H1 (cell line): ENCODE data around the gene DDX42. TPM values are rescaled to one million over a fixed set of nuclear protein-coding genes. Genes with fewer than 3 reads are reported as not detected.

Experiments used
- CTCF ChIA-PET: fragments of 300-600 bp; sonication (Branson Sonifier 250); formaldehyde crosslinking; loops from one replicate; lab custom pipeline; 2021; ENCODE audit not compliant: partially characterized antibody; lab: Charles Lee
- POLR2A ChIA-PET: fragments of 300-600 bp; sonication (Branson Sonifier 250); formaldehyde crosslinking; loops from one replicate; lab custom pipeline; 2021; ENCODE audit warnings: inconsistent platforms; ENCODE audit not compliant: partially characterized antibody; lab: Charles Lee
- DNase-seq, 2 experiments: peaks; one replicate each; pipeline versions ENCODE4 v3.0.0 to v3.0.0-alpha.2; 2010 to 2022; ENCODE audit warnings: low spot score in 2 of 2, low read depth in 1 of 2, mixed read lengths in 1 of 2
- FAIRE-seq: peaks from 2 replicates; lab custom pipeline; 2011; peaks lifted over from hg19 to GRCh38; lab: Jason Lieb, UNC
- H2AFZ ChIP-seq: 2 replicates; pipeline ENCODE4 v1.8.1; 2012; ENCODE audit warnings: low read length, inconsistent platforms
- H2AK5ac ChIP-seq: 2 replicates; pipeline ENCODE4 v1.6.1; 2013; ENCODE audit warnings: low read depth, low read length
- H2BK120ac ChIP-seq: replicated peaks from 2 replicates; pipeline ENCODE3; 2013; ENCODE audit warnings: low read depth, low read length, inconsistent platforms
- H2BK12ac ChIP-seq: 2 replicates; pipeline ENCODE4 v1.6.1; 2013; ENCODE audit warnings: low read depth, low read length
- H2BK15ac ChIP-seq: 2 replicates; pipeline ENCODE4 v1.6.1; 2013; ENCODE audit warnings: low read length
- H2BK20ac ChIP-seq: 2 replicates; pipeline ENCODE4 v1.6.1; 2013; ENCODE audit warnings: low read length
- H2BK5ac ChIP-seq: 2 replicates; pipeline ENCODE4 v1.6.1; 2013; ENCODE audit warnings: low read depth, low read length
- H3K14ac ChIP-seq: 2 replicates; pipeline ENCODE4 v1.6.1; 2013; ENCODE audit warnings: inconsistent platforms; ENCODE audit not compliant: insufficient read length
- H3K18ac ChIP-seq: 2 replicates; pipeline ENCODE4 v1.6.1; 2013; ENCODE audit warnings: low read length; ENCODE audit errors: extremely low read depth
- H3K23ac ChIP-seq: 2 replicates; pipeline ENCODE4 v1.6.1; 2013; ENCODE audit warnings: inconsistent platforms; ENCODE audit not compliant: insufficient read length
- H3K23me2 ChIP-seq: 2 replicates; pipeline ENCODE4 v1.6.1; 2013; ENCODE audit warnings: low read depth, low read length
- H3K27ac ChIP-seq: 2 replicates; pipeline ENCODE4 v1.6.1; 2011; ENCODE audit warnings: low read depth, low read length, inconsistent platforms
- H3K27me3 ChIP-seq, 4 experiments: replicated peaks in 1 of 4; 1 replicate in 1 of 4; 2 replicates in 3 of 4; pipeline versions ENCODE4 v1.6.1 to v1.8.1; 2011 to 2013; ENCODE audit warnings: low read length in 3 of 4, mild to moderate bottlenecking in 3 of 4, inconsistent platforms in 2 of 4, mixed read lengths in 2 of 4, moderate library complexity in 1 of 4; ENCODE audit not compliant: control insufficient read depth in 3 of 4, insufficient read depth in 3 of 4; ENCODE audit errors: extremely low read depth in 1 of 4
- H3K36me3 ChIP-seq, 4 experiments: 2 replicates each; pipeline versions ENCODE4 v1.6.1 to v1.8.1; 2011 to 2013; ENCODE audit warnings: mild to moderate bottlenecking in 4 of 4, low read length in 3 of 4, moderate library complexity in 2 of 4, control low read depth in 1 of 4, inconsistent platforms in 1 of 4; ENCODE audit not compliant: insufficient read depth in 4 of 4, control insufficient read depth in 2 of 4
- H3K4ac ChIP-seq: replicated peaks from 2 replicates; pipeline ENCODE3; 2013; ENCODE audit warnings: low read length, low read depth, mixed read lengths, inconsistent platforms; ENCODE audit not compliant: insufficient read length
- H3K4me1 ChIP-seq, 4 experiments: replicated peaks in 1 of 4; 1 replicate in 1 of 4; 2 replicates in 3 of 4; pipeline versions ENCODE4 v1.6.1 to v1.8.1; 2011 to 2013; ENCODE audit warnings: low read length in 3 of 4, inconsistent platforms in 2 of 4, mixed read lengths in 1 of 4; ENCODE audit not compliant: insufficient read depth in 4 of 4, control insufficient read depth in 3 of 4
- H3K4me2 ChIP-seq, 2 experiments: 2 replicates each; pipeline versions ENCODE4 v1.6.1 to v1.8.1; 2011 to 2013; ENCODE audit warnings: low read depth in 2 of 2, low read length in 2 of 2, control low read depth in 1 of 2, inconsistent platforms in 1 of 2, mild to moderate bottlenecking in 1 of 2; ENCODE audit not compliant: insufficient read depth in 1 of 2
- H3K4me3 ChIP-seq, 4 experiments: fragments of 200-600, 300-600 bp in 1 of 4; sonication (generic), shearing (Covaris generic), sonication (Bioruptor Twin) in 1 of 4; 2 replicates each; pipeline versions ENCODE4 v1.5.1 to v1.8.1; 2011 to 2016; ENCODE audit warnings: low read length in 4 of 4, low read depth in 3 of 4, control low read depth in 2 of 4, inconsistent platforms in 2 of 4, mild to moderate bottlenecking in 2 of 4, mixed read lengths in 1 of 4, moderate library complexity in 1 of 4; ENCODE audit not compliant: insufficient read depth in 2 of 4; ENCODE audit errors: extremely low read depth in 1 of 4
- H3K56ac ChIP-seq: replicated peaks from 2 replicates; pipeline ENCODE3; 2013; ENCODE audit warnings: low read depth, mild to moderate bottlenecking, mixed read lengths, low read length, inconsistent platforms; ENCODE audit not compliant: insufficient read length
- H3K79me1 ChIP-seq: 2 replicates; pipeline ENCODE4 v1.6.1; 2013; ENCODE audit warnings: low read depth, low read length, control low read depth
- H3K79me2 ChIP-seq, 2 experiments: 2 replicates each; pipeline versions ENCODE4 v1.6.1 to v1.8.1; 2012 to 2013; ENCODE audit warnings: low read length in 2 of 2, mild to moderate bottlenecking in 2 of 2, inconsistent platforms in 1 of 2; ENCODE audit not compliant: insufficient read depth in 2 of 2, control insufficient read depth in 1 of 2
- H3K9ac ChIP-seq, 4 experiments: replicated peaks in 1 of 4; 1 replicate in 1 of 4; 2 replicates in 3 of 4; pipeline versions ENCODE4 v1.6.1 to v1.8.1; 2011 to 2013; ENCODE audit warnings: low read depth in 3 of 4, low read length in 3 of 4, control low read depth in 2 of 4, mild to moderate bottlenecking in 2 of 4, moderate library complexity in 2 of 4, inconsistent platforms in 1 of 4; ENCODE audit errors: extremely low read depth in 1 of 4
- H3K9me3 ChIP-seq, 2 experiments: 2 replicates each; pipeline versions ENCODE4 v1.6.1 to v1.8.1; 2012 to 2013; ENCODE audit warnings: mild to moderate bottlenecking in 2 of 2, moderate library complexity in 2 of 2, control low read depth in 1 of 2, inconsistent platforms in 1 of 2, low read depth in 1 of 2, low read length in 1 of 2, mixed read lengths in 1 of 2; ENCODE audit not compliant: insufficient read depth in 2 of 2
- H4K20me1 ChIP-seq, 2 experiments: replicated peaks in 1 of 2; 2 replicates each; pipeline versions ENCODE3 to v1.8.1; 2011 to 2013; ENCODE audit warnings: inconsistent platforms in 2 of 2, low read length in 2 of 2, mild to moderate bottlenecking in 1 of 2; ENCODE audit not compliant: insufficient read depth in 2 of 2, control insufficient read depth in 1 of 2
- H4K5ac ChIP-seq: 2 replicates; pipeline ENCODE4 v1.6.1; 2013; ENCODE audit warnings: low read length, low read depth, mixed read lengths, inconsistent platforms; ENCODE audit not compliant: insufficient read length
- H4K8ac ChIP-seq: 2 replicates; pipeline ENCODE4 v1.8.0; 2013; ENCODE audit warnings: mild to moderate bottlenecking, moderate library complexity, low read length, inconsistent platforms; ENCODE audit not compliant: insufficient read depth; ENCODE audit errors: extremely low read depth
- H4K91ac ChIP-seq: replicated peaks from 2 replicates; pipeline ENCODE3; 2013; ENCODE audit warnings: low read length, mixed read lengths, inconsistent platforms; ENCODE audit not compliant: insufficient read length
- BACH1 ChIP-seq: IDR thresholded peaks from 2 replicates; pipeline ENCODE4 v1.6.1; 2012; ENCODE audit warnings: low read length, improper control_type of control experiment
- BRCA1 ChIP-seq: IDR thresholded peaks from 2 replicates; pipeline ENCODE4 v1.6.1; 2012; ENCODE audit warnings: low read depth, low read length, improper control_type of control experiment
- CREB1 ChIP-seq: IDR thresholded peaks from 2 replicates; pipeline ENCODE4 v1.6.1; 2012; ENCODE audit warnings: inconsistent platforms
- CTCF ChIP-seq, 3 experiments: IDR thresholded peaks; 1 replicate in 2 of 3; 2 replicates in 1 of 3; pipeline versions ENCODE4 v1.5.1 to v1.6.1; 2011; ENCODE audit warnings: low read length in 3 of 3, mild to moderate bottlenecking in 3 of 3, inconsistent platforms in 2 of 3, low read depth in 1 of 3, moderate library complexity in 1 of 3; ENCODE audit not compliant: insufficient read depth in 1 of 3; ENCODE audit errors: control extremely low read depth in 1 of 3
- KDM1A ChIP-seq: fragments of 200-600, 300-600 bp; sonication (generic); IDR thresholded peaks from 2 replicates; pipeline ENCODE4 v1.7.1; 2016; ENCODE audit warnings: mild to moderate bottlenecking, low read length, borderline replicate concordance
- NANOG ChIP-seq: IDR thresholded peaks from 2 replicates; pipeline ENCODE4 v1.6.1; 2011; ENCODE audit warnings: low read length, low read depth, mild to moderate bottlenecking, inconsistent platforms; ENCODE audit not compliant: insufficient read depth, poor library complexity, severe bottlenecking
- POLR2A ChIP-seq, 2 experiments: IDR thresholded peaks; 1 replicate in 1 of 2; 2 replicates in 1 of 2; pipeline ENCODE4 v1.6.1; 2011; ENCODE audit warnings: low read depth in 2 of 2, low read length in 2 of 2, mild to moderate bottlenecking in 2 of 2; ENCODE audit errors: control extremely low read depth in 1 of 2
- SAP30 ChIP-seq: fragments of 300-600 bp; sonication (generic); IDR thresholded peaks from 2 replicates; pipeline ENCODE4 v1.7.1; 2012; ENCODE audit warnings: low read length, moderate library complexity, mild to moderate bottlenecking, inconsistent platforms; ENCODE audit not compliant: insufficient read depth, insufficient replicate concordance
- SP1 ChIP-seq: IDR thresholded peaks from 2 replicates; pipeline ENCODE4 v1.6.1; 2011; ENCODE audit warnings: low read depth, low read length
- SRF ChIP-seq: IDR thresholded peaks from 2 replicates; pipeline ENCODE4 v1.6.1; 2011; ENCODE audit warnings: mild to moderate bottlenecking, low read depth, low read length, moderate library complexity
- YY1 ChIP-seq: IDR thresholded peaks from 2 replicates; pipeline ENCODE4 v1.6.1; 2011; ENCODE audit warnings: low read depth, mild to moderate bottlenecking, low read length
- WGBS, 2 experiments: shearing (Covaris generic) in 1 of 2; methylation state at CpG; one replicate each; pipeline versions ENCODE4 v1.1.6 to v1.1.7; 2013 to 2015; ENCODE audit warnings: low lambda C conversion rate in 2 of 2, mixed read lengths in 2 of 2, inconsistent platforms in 1 of 2, low coverage in 1 of 2, missing lambda C conversion rate in 1 of 2; ENCODE audit not compliant: insufficient replicate concordance in 2 of 2, insufficient coverage in 1 of 2, insufficient read length in 1 of 2; ENCODE audit errors: extremely low coverage in 1 of 2, missing lambda C conversion rate in 1 of 2; 5-methylcytosine and 5-hydroxymethylcytosine counted together
- polyA plus RNA-seq, 7 experiments: library from polyadenylated mRNA; depleted of rRNA in 3 of 7; stranded (reverse) in 5 of 7; unstranded in 2 of 7; fragments of >200 nt in 5 of 7; fragments of 200-250 nt in 2 of 7; gene quantifications; 1 replicate in 5 of 7; 2 replicates in 1 of 7; 4 replicates in 1 of 7; pipeline versions ENCODE4 v1.2.1 to v1.2.3, GENCODE V29; 2011 to 2013; ENCODE audit warnings: missing spikeins in 2 of 7, mixed read lengths in 2 of 7
- total RNA-seq: library from RNA; stranded (reverse); fragmentation: NEBNext Ultra II Directional; extraction: Animal tissue kit (Norgen Biotek cat#: 25700); gene quantifications from 2 replicates; pipeline ENCODE4 v1.2.1, GENCODE V29; 2021

Gene DDX42
- total and polyA plus RNA-seq, 2 of the 8 experiments (the other 6 are each of a cell fraction or from before 2014, with no cell fraction given) = 40.6 to 114 TPM

- Histone ChIP-seq H2BK20ac (no peak overlapping the region), H2BK120ac (no peak overlapping the region), H3K79me2 (no peaks in the 10 kb centered on the region)
- TF ChIP-seq SP1 = no peak
- TF ChIP-seq CREB1 = no peak
- TF ChIP-seq SAP30 = no peak
- no peak for TF ChIP-seq YY1
- no peak for TF ChIP-seq CTCF (IDR thresholded peaks at IDR 0.05; ENCODE audit: control extremely low read depth in 1 of 3, insufficient read depth in 1 of 3, low read depth in 1 of 3, low read length in 3 of 3)
- TF ChIP-seq SRF = no peak
- no peak for TF ChIP-seq BRCA1
- TF ChIP-seq POLR2A (IDR thresholded peaks at IDR 0.05; ENCODE audit: control extremely low read depth in 1 of 2, low read depth in 2 of 2, low read length in 2 of 2) = no peak
- no peak for TF ChIP-seq KDM1A
- TF ChIP-seq NANOG = no peak
- TF ChIP-seq BACH1 = no peak
- TF ChIP-seq, all 59 proteins: peak for 0
- no peak overlapping the region for H3K18ac ChIP-seq
- H3K27me3 ChIP-seq = no peaks in the 10 kb centered on the region
- no peak overlapping the region for H2BK12ac ChIP-seq
- DNase-seq (no peak), FAIRE-seq (no peak)
- no peaks in the 10 kb centered on the region for H3K9me3 ChIP-seq
- no peak overlapping the region for H2BK5ac ChIP-seq
- H4K20me1 ChIP-seq = no peaks in the 10 kb centered on the region
- no peak overlapping the region for H4K8ac ChIP-seq
- H3K23me2 ChIP-seq = no peaks in the 10 kb centered on the region
- no peak overlapping the region for H2AK5ac ChIP-seq
- H3K4me3 ChIP-seq = no peak overlapping the region
- no peak overlapping the region for H4K5ac ChIP-seq
- no peak overlapping the region for H3K4me2 ChIP-seq
- ChIA-PET POLR2A (interaction anchor here (3.2 kb wide), 1 partner anchor 21 kb away, joined by 8 read pairs; the partner anchor contains the start of genes CCDC47 and DDX42), CTCF (no interaction called here)
- H3K36me3 ChIP-seq = peaks cover 18 to 71% (median 47%) of the 10 kb centered on the region in 4 experiments
- H4K91ac ChIP-seq = no peak overlapping the region
- H3K9ac ChIP-seq = no peak overlapping the region
- WGBS, 2 experiments = 100% methylated on average over 1 of the region's 1 CpG; no CpG with 5 or more reads in 1 of the 2 experiments
- no peak overlapping the region for H3K23ac ChIP-seq
- no peak overlapping the region for H3K4ac ChIP-seq
- no peak overlapping the region for H2BK15ac ChIP-seq
- no peak overlapping the region for H3K27ac ChIP-seq
- H3K79me1 ChIP-seq = no peaks in the 10 kb centered on the region
- H3K4me1 ChIP-seq = no peaks in the 10 kb centered on the region
- no peak overlapping the region for H3K56ac ChIP-seq
- no peak overlapping the region for H2AFZ ChIP-seq
- no peak overlapping the region for H3K14ac ChIP-seq
Observed at GRCh38 chr17:63752707-63753106, 21.3 kb upstream of the DDX42 start.
